RWPE1 (cell line): Measurements from ENCODE around the gene GJA4.

Source experiments
- CTCF ChIA-PET: fragments of 350-600 bp; sonication (Branson Sonifier 250); formaldehyde crosslinking; extraction: SDS; loops from one replicate; lab custom pipeline; 2021; lab: Yijun Ruan, JAX
- POLR2A ChIA-PET: fragments of 400-600 bp; formaldehyde crosslinking; extraction: SDS; loops from one replicate; lab custom pipeline; 2020; ENCODE audit warnings: antibody characterized with exemption; ENCODE audit not compliant: low non-redundant PET; lab: Yijun Ruan, JAX
- DNase-seq: peaks from one replicate; pipeline ENCODE4 v3.0.0; 2012; ENCODE audit warnings: low spot score
- H3K27ac ChIP-seq: fragments of 450-650 bp; 2 replicates; pipeline ENCODE4 v1.5.1; 2017
- CTCF ChIP-seq: fragments of 450-650 bp; conservative IDR thresholded peaks from 2 replicates; pipeline ENCODE4 v1.5.1; 2017; ENCODE audit warnings: low read depth, mild to moderate bottlenecking

GJA4 gene

GRCh38 chr1:34757386-34757785, 35.4 kb upstream of the GJA4 start:
- ChIA-PET CTCF (interaction anchor here (0.9 kb wide), 1 partner anchor 14 kb away, joined by 4 read pairs; no protein-coding TSS in a partner anchor), POLR2A (no interaction called here)

GRCh38 chr1:34758751-34759150, 34.0 kb upstream of the GJA4 start:
- ChIA-PET POLR2A (no interaction called here), CTCF (interaction anchor here (0.5 to 2.1 kb wide), 2 partner anchors 16 to 58 kb away, joined by 3 to 7 read pairs; no protein-coding TSS in a partner anchor)
- H3K27ac ChIP-seq, result peak overlapping the region; percentile 99
- no peak for DNase-seq
- TF ChIP-seq CTCF, result no peak

More at GRCh38 chr1:34757386-34757785, 35.4 kb upstream of the GJA4 start:
- no peak for DNase-seq
- no peak for TF ChIP-seq CTCF
- H3K27ac ChIP-seq, result peak overlapping the region; percentile 99

GRCh38 chr1:34759503-34760357, 33.1 kb upstream of the GJA4 start, which contains the start of gene GJB4:
Gene GJB4 (plus strand): TSS chr1:34759740. CDS start chr1:34761255, 1,515 bp downstream.
- ChIA-PET CTCF (interaction anchor here (0.5 to 2.1 kb wide), 3 partner anchors 17 to 881 kb away, joined by 3 to 7 read pairs (median 3); partner anchors contain the start of gene PSMB2), POLR2A (interaction anchor here (1.1 kb wide), 1 partner anchor 22 kb away, joined by 3 read pairs; the partner anchor contains the start of gene GJB3)
- TF ChIP-seq CTCF, result no peak
- peak; percentile 55 for DNase-seq
- H3K27ac ChIP-seq, result peak within 1 kb of the TSS; percentile 99

- TF ChIP-seq CTCF, result no peak
- H3K27ac ChIP-seq, result peak overlapping the region; percentile 89
- CTCF ChIA-PET, result no interaction called here
- POLR2A ChIA-PET, result no interaction called here
- no peak for DNase-seq
Measured at GRCh38 chr1:34761176-34761761, 31.5 kb upstream of the GJA4 start.

GRCh38 chr1:34761776-34762307, 31.0 kb upstream of the GJA4 start:
- no peak for TF ChIP-seq CTCF
- DNase-seq, result no peak
- H3K27ac ChIP-seq, result peak overlapping the region; percentile 89
- POLR2A ChIA-PET, result no interaction called here
- CTCF ChIA-PET, result no interaction called here

GRCh38 chr1:34762474-34763141, 30.2 kb upstream of the GJA4 start:
- DNase-seq, result peak; percentile 64
- POLR2A ChIA-PET, result interaction anchor here (0.9 kb wide), 1 partner anchor 20 kb away, joined by 3 read pairs; no protein-coding TSS in a partner anchor
- CTCF ChIA-PET, result interaction anchor here (0.6 to 0.8 kb wide), 2 partner anchors 24 to 613 kb away, joined by 3 read pairs; no protein-coding TSS in a partner anchor
- TF ChIP-seq CTCF, result no peak
- peak overlapping the region; percentile 89 for H3K27ac ChIP-seq
